ENCODE measurements around the gene ARHGAP23. TPM values are rescaled to one million over a fixed set of nuclear protein-coding genes. Genes with fewer than 3 reads are reported as not detected.

ARHGAP23 gene
- total RNA-seq, 1 donor from 2014 or later = 177 TPM

DNA sequence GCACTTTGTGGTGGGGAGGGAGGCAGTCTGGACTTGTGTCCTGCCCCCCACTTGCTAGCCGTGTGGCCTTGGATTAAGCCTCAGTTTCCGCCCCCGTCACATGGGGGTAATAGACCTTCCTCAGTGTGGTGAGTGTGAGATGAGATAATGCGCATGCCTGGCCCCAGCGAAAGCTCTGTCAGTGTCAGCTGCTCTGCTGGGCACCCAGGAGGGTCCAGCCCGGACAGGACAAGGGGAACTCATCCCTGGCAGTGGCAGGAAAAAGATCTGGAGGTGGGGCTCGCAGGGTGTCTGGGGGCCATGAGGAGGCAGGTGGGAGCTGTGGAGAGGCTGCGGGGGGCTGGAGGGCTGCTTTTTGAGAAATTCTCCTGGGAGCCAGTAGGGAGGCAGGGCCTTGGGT is 114.0 kb downstream of the ARHGAP23 start:
- no peak for DNase-seq (ENCODE audit: extremely low spot score, unreplicated experiment)
- no peak overlapping the region for H3K4me3 Mint-ChIP-seq (ENCODE audit: unreplicated experiment)
- H3K27me3 Mint-ChIP-seq (ENCODE audit: unreplicated experiment) = peaks cover 12% of the 10 kb centered on the region
- H3K36me3 Mint-ChIP-seq (ENCODE audit: unreplicated experiment) = no peaks in the 10 kb centered on the region
- no peaks in the 10 kb centered on the region for H3K9me3 Mint-ChIP-seq (ENCODE audit: unreplicated experiment)
- H3K27ac Mint-ChIP-seq (ENCODE audit: unreplicated experiment) = no peak overlapping the region
- no peaks in the 10 kb centered on the region for H3K4me1 Mint-ChIP-seq (ENCODE audit: unreplicated experiment)
- TF ChIP-seq CTCF (IDR thresholded peaks at IDR 0.05) = no peak

GRCh38 chr17:38543403-38544174 is 115.3 kb downstream of the ARHGAP23 start:
- no peak for TF ChIP-seq CTCF (IDR thresholded peaks at IDR 0.05)
- Mint-ChIP-seq H3K36me3 (ENCODE audit: unreplicated experiment) (no peaks in the 10 kb centered on the region), H3K4me3 (ENCODE audit: unreplicated experiment) (no peak overlapping the region), H3K27ac (ENCODE audit: unreplicated experiment) (no peak overlapping the region), H3K27me3 (ENCODE audit: unreplicated experiment) (peaks cover 14% of the 10 kb centered on the region), H3K4me1 (ENCODE audit: unreplicated experiment) (no peaks in the 10 kb centered on the region), H3K9me3 (ENCODE audit: unreplicated experiment) (no peaks in the 10 kb centered on the region)
- no peak for DNase-seq (ENCODE audit: extremely low spot score, unreplicated experiment)

DNA sequence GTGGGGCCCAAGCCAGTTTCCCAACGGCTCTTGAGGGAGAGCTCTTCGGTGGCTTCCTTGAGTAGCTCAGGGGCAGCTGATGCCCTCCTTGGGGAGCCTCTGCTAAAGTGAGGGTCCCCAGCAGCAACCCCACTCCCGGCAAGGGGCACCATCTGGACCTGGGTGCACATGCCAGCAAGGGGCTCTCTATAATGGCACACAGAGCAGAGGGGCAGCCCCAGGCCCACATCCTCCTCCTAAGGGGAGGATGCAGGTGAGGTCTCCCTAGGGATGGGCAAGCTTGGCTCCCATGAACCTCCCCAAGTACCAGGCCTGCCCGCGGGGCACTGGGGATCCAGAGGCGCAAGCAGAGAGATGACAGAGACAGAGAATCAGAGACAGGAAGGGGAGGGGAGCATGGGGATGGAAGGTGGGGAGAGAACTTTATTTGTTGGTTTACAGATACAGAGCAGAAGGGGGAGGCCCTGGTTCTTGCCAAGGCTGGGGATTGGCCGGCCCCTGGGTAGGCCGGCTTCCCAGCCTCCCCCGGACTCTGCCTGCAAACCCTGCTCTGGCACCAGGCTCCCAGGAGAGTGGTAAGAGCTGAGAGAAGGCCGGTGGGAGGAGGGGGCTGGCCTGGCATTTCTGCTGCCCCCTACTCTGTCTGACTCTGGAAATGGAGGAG is 116.0 kb downstream of the ARHGAP23 start:
- H3K9me3 Mint-ChIP-seq (ENCODE audit: unreplicated experiment) = no peaks in the 10 kb centered on the region
- no peak for DNase-seq (ENCODE audit: extremely low spot score, unreplicated experiment)
- H3K36me3 Mint-ChIP-seq (ENCODE audit: unreplicated experiment) = no peaks in the 10 kb centered on the region
- no peak overlapping the region for H3K4me3 Mint-ChIP-seq (ENCODE audit: unreplicated experiment)
- H3K27me3 Mint-ChIP-seq (ENCODE audit: unreplicated experiment) = peaks cover 14% of the 10 kb centered on the region
- TF ChIP-seq CTCF (IDR thresholded peaks at IDR 0.05) = no peak
- H3K27ac Mint-ChIP-seq (ENCODE audit: unreplicated experiment) = no peak overlapping the region
- no peaks in the 10 kb centered on the region for H3K4me1 Mint-ChIP-seq (ENCODE audit: unreplicated experiment)

DNA sequence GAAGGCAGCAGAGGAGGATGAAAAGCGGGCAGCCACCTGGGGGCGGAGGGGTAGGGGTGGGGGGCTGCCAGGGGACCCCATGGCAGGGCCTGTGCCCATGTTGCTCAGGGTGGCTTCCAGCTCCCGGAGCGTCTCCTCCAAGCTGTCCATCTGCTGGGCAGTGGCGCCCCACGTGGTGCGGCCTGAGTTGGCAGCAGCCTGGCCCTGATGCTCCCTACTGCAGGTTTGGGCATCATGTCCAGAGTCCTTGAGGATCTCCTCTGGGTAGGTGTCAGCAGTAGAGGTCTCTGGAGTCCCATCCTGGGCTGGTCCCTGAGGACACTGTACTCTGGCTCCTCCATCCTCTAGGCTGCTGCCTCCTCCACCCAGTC is 116.6 kb downstream of the ARHGAP23 start:
- no peak overlapping the region for H3K4me3 Mint-ChIP-seq (ENCODE audit: unreplicated experiment)
- no peak overlapping the region for H3K27ac Mint-ChIP-seq (ENCODE audit: unreplicated experiment)
- H3K36me3 Mint-ChIP-seq (ENCODE audit: unreplicated experiment) = no peaks in the 10 kb centered on the region
- H3K27me3 Mint-ChIP-seq (ENCODE audit: unreplicated experiment) = peaks cover 19% of the 10 kb centered on the region
- TF ChIP-seq CTCF (IDR thresholded peaks at IDR 0.05) = no peak
- H3K4me1 Mint-ChIP-seq (ENCODE audit: unreplicated experiment) = no peaks in the 10 kb centered on the region
- H3K9me3 Mint-ChIP-seq (ENCODE audit: unreplicated experiment) = no peaks in the 10 kb centered on the region
- no peak for DNase-seq (ENCODE audit: extremely low spot score, unreplicated experiment)

GRCh38 chr17:38545531-38546225 is 117.4 kb downstream of the ARHGAP23 start:
- no peak for DNase-seq (ENCODE audit: extremely low spot score, unreplicated experiment)
- H3K4me1 Mint-ChIP-seq (ENCODE audit: unreplicated experiment) = no peaks in the 10 kb centered on the region
- H3K4me3 Mint-ChIP-seq (ENCODE audit: unreplicated experiment) = no peak overlapping the region
- H3K9me3 Mint-ChIP-seq (ENCODE audit: unreplicated experiment) = no peaks in the 10 kb centered on the region
- no peak overlapping the region for H3K27ac Mint-ChIP-seq (ENCODE audit: unreplicated experiment)
- no peaks in the 10 kb centered on the region for H3K36me3 Mint-ChIP-seq (ENCODE audit: unreplicated experiment)
- H3K27me3 Mint-ChIP-seq (ENCODE audit: unreplicated experiment) = peaks cover 17% of the 10 kb centered on the region
- TF ChIP-seq CTCF (IDR thresholded peaks at IDR 0.05) = no peak

Measured in osteocyte (in vitro differentiated cells).